ENCODE data around the gene IER5.
A peak's percentile ranks its signal among the peaks of the same experiment; 100 is the strongest.

Gene IER5

GRCh38 chr1:181099152-181100014, 10.9 kb downstream of the IER5 start:
- peak; percentile 26 for DNase-seq

GRCh38 chr1:181100015-181100905, 11.8 kb downstream of the IER5 start:
- DNase-seq = peak; percentile 36

- no peak for DNase-seq
These were observed 12.4 kb downstream of the IER5 start for GRCh38 chr1:181100934-181101333.

GRCh38 chr1:181101581-181102226, 13.2 kb downstream of the IER5 start:
- DNase-seq = no peak

GRCh38 chr1:181102841-181103240, 14.3 kb downstream of the IER5 start:
- no peak for DNase-seq

GRCh38 chr1:181103399-181103798, 14.9 kb downstream of the IER5 start:
- no peak for DNase-seq

GRCh38 chr1:181104042-181104789, 15.7 kb downstream of the IER5 start:
- no peak for DNase-seq

GRCh38 chr1:181104790-181105133, 16.3 kb downstream of the IER5 start:
- DNase-seq = peak; percentile 61

GRCh38 chr1:181105134-181106021, 16.9 kb downstream of the IER5 start:
- DNase-seq = peak; percentile 98

- DNase-seq = no peak
These were observed 17.5 kb downstream of the IER5 start for GRCh38 chr1:181106022-181106312.

GRCh38 chr1:181106479-181106878, 18.0 kb downstream of the IER5 start:
- no peak for DNase-seq

GRCh38 chr1:181107711-181108110, 19.2 kb downstream of the IER5 start:
- no peak for DNase-seq

GRCh38 chr1:181108304-181108867, 19.9 kb downstream of the IER5 start:
- no peak for DNase-seq

- DNase-seq = no peak
These were observed 21.5 kb downstream of the IER5 start for GRCh38 chr1:181110013-181110412.

GRCh38 chr1:181111559-181111958, 23.1 kb downstream of the IER5 start:
- DNase-seq = no peak

GRCh38 chr1:181112071-181112929, 23.8 kb downstream of the IER5 start:
- DNase-seq = no peak

GRCh38 chr1:181113059-181113641, 24.6 kb downstream of the IER5 start:
- DNase-seq = no peak

GRCh38 chr1:181114574-181115367, 26.3 kb downstream of the IER5 start:
- DNase-seq = no peak

GRCh38 chr1:181115368-181115684, 26.8 kb downstream of the IER5 start:
- no peak for DNase-seq

All from CD4-positive, alpha-beta T cell treated with Interleukin-17A for 4 hours (primary cell).